NK-92 (cell line): ENCODE results near the gene HHAT.

ENCODE experiments used
- DNase-seq: peaks from one replicate; lab custom pipeline; 2025; ENCODE audit not compliant: unreplicated experiment; lab: John Stamatoyannopoulos, UW

Gene HHAT

DNA sequence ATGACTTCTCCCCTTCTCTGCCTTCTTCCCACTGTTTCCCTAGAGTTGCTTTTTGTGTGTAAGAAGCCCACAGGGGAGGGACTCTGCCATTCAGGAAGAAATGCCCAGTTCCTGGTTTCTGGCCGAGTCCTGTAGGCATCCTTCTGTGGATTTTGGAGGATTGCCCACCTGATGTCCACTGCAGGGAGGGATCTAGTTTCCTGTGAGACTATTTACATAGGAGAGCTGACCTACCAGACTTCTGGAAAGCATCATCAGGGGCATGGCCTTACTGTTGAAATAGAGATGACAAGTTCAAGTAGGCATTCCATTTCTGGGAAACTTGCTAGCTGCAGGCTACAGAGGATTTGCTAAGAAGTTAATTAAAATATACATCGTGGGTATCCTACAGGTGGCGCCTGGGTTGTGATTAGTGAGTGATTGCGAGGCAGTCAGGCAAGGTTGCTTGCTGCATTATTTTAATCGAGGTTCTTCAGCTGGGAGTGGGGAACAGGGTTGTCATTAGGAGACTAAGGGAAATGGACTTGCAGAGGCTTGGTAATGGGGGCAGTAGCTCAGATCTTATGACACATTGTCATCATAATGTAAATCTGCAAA lies 148.7 kb downstream of the HHAT start:
- DNase-seq, result no peak

DNA sequence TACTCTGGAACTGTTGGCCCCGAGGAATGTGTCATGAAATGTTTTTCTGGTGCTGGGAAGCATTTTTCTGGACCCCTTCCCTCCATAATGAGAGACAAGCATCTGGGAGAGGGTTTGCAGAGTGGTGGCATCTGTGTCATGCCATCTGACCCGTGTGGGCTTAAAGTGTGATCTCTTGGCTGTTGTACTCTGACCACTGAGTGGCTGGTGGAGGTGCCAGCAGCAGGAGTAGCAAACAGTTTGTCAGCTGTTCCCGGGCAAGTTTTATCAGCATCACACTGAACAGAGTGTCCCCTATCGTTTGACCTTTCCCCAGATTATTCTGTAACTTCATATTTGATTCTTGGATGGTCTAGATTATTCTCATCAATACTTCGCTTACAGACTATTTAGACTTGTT lies 150.1 kb downstream of the HHAT start:
- no peak for DNase-seq

GRCh38 chr1:210482491-210482890 lies 153.8 kb downstream of the HHAT start:
- DNase-seq, result no peak

DNA sequence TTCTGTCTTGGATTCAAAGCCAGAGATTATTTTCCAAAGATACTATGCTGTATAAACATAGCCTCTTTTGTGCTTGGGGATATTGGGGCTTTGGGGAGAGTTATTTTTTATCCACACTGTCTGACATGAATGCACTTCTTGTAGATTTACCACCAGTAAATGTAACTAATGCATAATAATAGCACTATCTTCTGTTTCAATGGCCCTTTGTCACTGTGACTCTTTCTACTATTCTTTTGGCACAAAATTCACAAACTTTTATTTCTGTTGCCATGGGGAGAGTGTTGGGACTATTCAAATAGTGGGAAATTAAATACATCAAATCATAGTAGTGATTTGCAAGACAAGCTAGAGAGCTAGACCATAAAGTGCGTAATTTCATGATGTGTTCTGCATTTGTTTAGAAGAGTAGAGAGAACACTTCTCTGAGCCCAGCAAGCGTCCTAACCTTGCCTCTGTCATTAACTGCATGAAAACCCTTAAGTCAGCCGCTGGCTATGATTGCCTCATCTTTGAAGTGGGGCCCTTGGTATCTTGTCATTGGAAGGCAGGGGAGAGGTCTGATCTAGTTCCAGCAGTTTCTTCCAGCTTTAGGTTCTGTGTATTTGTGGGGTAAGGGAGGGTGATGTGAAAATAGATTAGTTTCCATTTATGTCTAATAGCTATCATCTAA lies 154.4 kb downstream of the HHAT start:
- DNase-seq, result no peak

DNA sequence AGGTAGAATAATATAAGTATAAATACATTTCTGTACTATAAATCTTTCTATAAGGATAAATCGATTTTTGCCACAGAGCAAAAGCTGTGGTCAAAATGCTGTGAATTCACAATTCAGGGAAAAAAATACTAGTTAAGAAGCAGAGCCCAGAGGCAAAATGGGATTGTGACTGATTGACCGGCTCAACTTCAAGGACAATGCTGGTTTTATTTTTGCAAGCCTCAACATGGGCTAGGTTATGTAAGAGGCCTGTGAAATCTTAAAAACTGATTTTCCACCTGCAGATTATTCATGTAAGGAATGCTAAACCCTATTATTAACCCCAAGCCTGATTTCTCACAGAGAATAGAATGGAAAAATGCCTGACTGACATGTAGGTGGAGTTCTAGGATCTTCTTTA lies 155.1 kb downstream of the HHAT start:
- no peak for DNase-seq

DNA sequence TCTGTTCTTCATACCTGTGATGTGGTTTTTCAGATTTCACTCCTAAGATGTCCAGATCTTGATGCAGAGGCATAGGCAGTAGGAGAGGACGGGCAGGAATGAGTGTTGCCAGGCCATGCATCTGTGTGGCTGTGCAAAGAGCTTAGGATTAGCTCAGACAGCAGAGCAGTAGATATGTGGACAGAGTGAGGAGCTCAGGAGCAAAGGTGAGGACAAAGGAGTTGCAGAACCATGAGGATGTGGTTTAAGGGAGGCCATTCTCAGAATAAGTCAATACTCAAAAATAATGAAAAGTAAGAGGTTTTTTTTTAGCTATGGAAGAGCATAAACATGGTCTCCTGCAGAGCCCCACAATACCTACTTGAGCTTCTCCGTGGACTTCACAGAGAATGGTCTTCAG lies 158.3 kb downstream of the HHAT start:
- DNase-seq, result no peak

- DNase-seq, result no peak
Observed at GRCh38 chr1:210489491-210489890, 160.8 kb downstream of the HHAT start.

GRCh38 chr1:210490781-210491180 lies 162.1 kb downstream of the HHAT start:
- DNase-seq, result no peak

DNA sequence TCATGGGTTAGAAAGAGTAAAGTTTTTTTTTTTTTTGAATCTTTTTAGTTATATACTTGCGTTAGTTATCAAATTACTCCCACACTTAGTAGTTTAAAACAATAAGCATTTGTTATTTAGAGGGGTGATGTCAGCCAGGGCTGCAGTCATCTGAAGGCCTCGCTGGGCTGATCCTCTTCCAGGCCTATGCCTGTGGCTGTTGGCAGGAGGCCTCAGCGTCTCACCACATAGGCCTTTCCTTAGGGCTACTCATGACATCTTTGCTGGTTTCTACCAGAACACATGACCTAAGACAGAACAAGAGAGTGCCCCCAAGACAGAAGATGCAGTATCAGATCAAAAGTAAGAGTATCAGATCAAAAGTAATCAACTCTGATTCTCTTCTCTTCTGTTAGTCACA lies 167.4 kb downstream of the HHAT start:
- DNase-seq, result no peak

DNA sequence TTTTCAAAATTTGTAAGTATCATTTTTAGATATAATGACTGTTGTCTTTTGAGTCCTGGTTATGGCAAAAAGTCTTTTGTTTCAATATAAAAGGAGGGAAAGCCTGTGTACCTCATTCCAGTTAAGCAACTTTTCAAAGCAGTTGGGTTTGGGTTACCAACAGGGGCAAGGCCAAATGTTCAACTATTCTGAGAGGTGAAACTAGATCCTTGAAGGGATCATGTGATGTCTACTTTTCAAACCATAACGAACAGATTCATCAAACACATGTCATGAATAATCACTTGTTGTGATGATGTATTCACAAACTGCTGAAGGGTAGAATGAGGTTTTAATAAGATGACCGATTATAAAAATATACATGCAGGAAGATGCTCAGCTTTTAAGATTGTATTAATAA lies 171.3 kb downstream of the HHAT start:
- DNase-seq, result no peak

- DNase-seq, result no peak
Observed at GRCh38 chr1:210500831-210501230, 172.1 kb downstream of the HHAT start.

GRCh38 chr1:210504286-210504685 lies 175.6 kb downstream of the HHAT start:
- DNase-seq, result no peak

- no peak for DNase-seq
Observed at GRCh38 chr1:210505601-210506496, 177.1 kb downstream of the HHAT start.

- DNase-seq, result no peak
Observed at GRCh38 chr1:210506689-210507088, 178.0 kb downstream of the HHAT start.

- no peak for DNase-seq
Observed at GRCh38 chr1:210516092-210516656, 187.5 kb downstream of the HHAT start.

- DNase-seq, result no peak
Observed at GRCh38 chr1:210516697-210517459, 188.2 kb downstream of the HHAT start.

DNA sequence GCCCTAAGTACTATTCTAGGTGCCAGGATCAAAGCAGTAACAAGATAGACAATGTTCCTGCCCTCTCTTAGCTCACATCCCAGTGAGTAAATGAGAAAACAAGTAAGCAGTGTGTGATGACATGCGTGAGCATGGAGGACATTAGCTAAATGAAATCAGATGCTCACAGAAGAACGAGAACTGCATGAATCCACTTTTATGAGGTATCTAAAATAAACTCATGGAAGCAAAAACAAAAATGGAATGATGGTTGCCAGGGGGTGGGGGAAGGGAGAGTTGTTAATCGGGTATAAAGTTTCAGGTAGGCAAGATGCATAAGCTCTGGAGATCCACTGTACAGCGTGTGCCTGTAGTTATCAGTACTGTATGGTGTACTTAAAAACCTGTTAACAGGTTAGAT lies 195.1 kb downstream of the HHAT start:
- no peak for DNase-seq

GRCh38 chr1:210525716-210526454 lies 197.2 kb downstream of the HHAT start:
- no peak for DNase-seq

DNA sequence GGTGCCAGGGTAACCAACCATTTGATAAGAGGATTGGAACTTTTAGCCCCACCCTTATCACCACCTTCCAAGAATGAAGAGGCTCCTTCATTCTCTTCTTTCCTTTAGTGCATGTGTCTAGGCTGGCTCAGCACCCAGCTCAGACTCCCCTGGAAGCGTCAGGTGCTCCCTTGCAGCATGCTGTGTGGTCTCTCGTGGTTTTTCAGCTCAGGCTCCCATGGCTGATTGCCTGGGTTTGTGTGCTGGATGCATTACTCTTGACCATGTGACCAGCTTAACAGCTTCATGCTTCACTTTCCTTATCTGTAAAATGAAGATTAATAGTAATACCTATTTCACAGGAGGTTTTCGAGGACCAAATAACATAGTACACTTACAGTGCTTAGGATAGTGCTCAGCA lies 198.4 kb downstream of the HHAT start:
- DNase-seq, result no peak

- DNase-seq, result no peak
Observed at GRCh38 chr1:210531475-210532222, 202.9 kb downstream of the HHAT start.
